ENCODE results near the gene CD44.
A peak's percentile ranks its signal among the peaks of the same experiment; 100 is the strongest.
"Not testable (repeated sequence)": the region's sequence is repeated elsewhere in the genome, so short reads cannot be mapped to it uniquely, and the experiment has no call there.

Gene CD44

GRCh38 chr11:35138943-35139721 is at the start of gene CD44:
Gene CD44, plus strand, starts transcription at chr11:35139171. Its CDS starts 133 bp downstream, at chr11:35139304.
- peak within 1 kb of the TSS; percentile 84 for H3K4me3 ChIP-seq (replicated peaks; ENCODE audit: low read depth, low read length)
- TF ChIP-seq CTCF (IDR thresholded peaks at IDR 0.05; ENCODE audit: insufficient read depth, low read length, poor library complexity, severe bottlenecking) = no peak
- no peaks in the 10 kb centered on the region; the same call in 1 of the 2 replicates for H3K36me3 ChIP-seq (ENCODE audit: control insufficient read depth, insufficient read depth, low read length)
- no peaks in the 10 kb centered on the region for H3K27me3 ChIP-seq (replicated peaks; ENCODE audit: control insufficient read depth, insufficient read depth, low read length)
- DNase-seq (ENCODE audit: extremely low read depth, insufficient read length) = peak; percentile 80

- Histone ChIP-seq H3K27me3 (replicated peaks; ENCODE audit: control insufficient read depth, insufficient read depth, low read length) (no peaks in the 10 kb centered on the region), H3K4me3 (replicated peaks; ENCODE audit: low read depth, low read length) (peak overlapping the region; percentile 18; the same call in 1 of the 2 replicates), H3K36me3 (ENCODE audit: control insufficient read depth, insufficient read depth, low read length) (no peaks in the 10 kb centered on the region; the same call in 1 of the 2 replicates)
- no peak for TF ChIP-seq CTCF (IDR thresholded peaks at IDR 0.05; ENCODE audit: insufficient read depth, low read length, poor library complexity, severe bottlenecking)
- DNase-seq (ENCODE audit: extremely low read depth, insufficient read length) = peak; percentile 37
Measured at GRCh38 chr11:35089666-35090065, 49.3 kb upstream of the CD44 start.

GRCh38 chr11:35090125-35090524 is 48.8 kb upstream of the CD44 start:
- Histone ChIP-seq H3K27me3 (replicated peaks; ENCODE audit: control insufficient read depth, insufficient read depth, low read length) (no peaks in the 10 kb centered on the region), H3K36me3 (ENCODE audit: control insufficient read depth, insufficient read depth, low read length) (no peaks in the 10 kb centered on the region; the same call in 1 of the 2 replicates), H3K4me3 (replicated peaks; ENCODE audit: low read depth, low read length) (0 out of 2 replicates have a peak overlapping the region, but pooled peaks have one; percentile 18)
- no peak for TF ChIP-seq CTCF (IDR thresholded peaks at IDR 0.05; ENCODE audit: insufficient read depth, low read length, poor library complexity, severe bottlenecking)
- no peak for DNase-seq (ENCODE audit: extremely low read depth, insufficient read length)

- H3K27me3 ChIP-seq (replicated peaks; ENCODE audit: control insufficient read depth, insufficient read depth, low read length); H3K36me3 ChIP-seq (ENCODE audit: control insufficient read depth, insufficient read depth, low read length); DNase-seq (ENCODE audit: extremely low read depth, insufficient read length); H3K4me3 ChIP-seq (replicated peaks; ENCODE audit: low read depth, low read length): not testable (repeated sequence)
Measured at GRCh38 chr11:35090991-35091390, 48.0 kb upstream of the CD44 start.

- no peak for DNase-seq (ENCODE audit: extremely low read depth, insufficient read length)
- Histone ChIP-seq H3K4me3 (replicated peaks; ENCODE audit: low read depth, low read length) (no peak overlapping the region), H3K27me3 (replicated peaks; ENCODE audit: control insufficient read depth, insufficient read depth, low read length) (no peaks in the 10 kb centered on the region), H3K36me3 (ENCODE audit: control insufficient read depth, insufficient read depth, low read length) (no peaks in the 10 kb centered on the region)
- TF ChIP-seq CTCF (IDR thresholded peaks at IDR 0.05; ENCODE audit: insufficient read depth, low read length, poor library complexity, severe bottlenecking) = no peak
Measured at GRCh38 chr11:35096723-35097122, 42.2 kb upstream of the CD44 start.

GRCh38 chr11:35097814-35098455 is 41.0 kb upstream of the CD44 start:
- Histone ChIP-seq H3K4me3 (replicated peaks; ENCODE audit: low read depth, low read length) (no peak overlapping the region), H3K27me3 (replicated peaks; ENCODE audit: control insufficient read depth, insufficient read depth, low read length) (no peaks in the 10 kb centered on the region), H3K36me3 (ENCODE audit: control insufficient read depth, insufficient read depth, low read length) (no peaks in the 10 kb centered on the region)
- no peak for DNase-seq (ENCODE audit: extremely low read depth, insufficient read length)
- TF ChIP-seq CTCF (IDR thresholded peaks at IDR 0.05; ENCODE audit: insufficient read depth, low read length, poor library complexity, severe bottlenecking) = no peak
